Loucy (cell line): Measurements from ENCODE around the gene DRAM1.

Source experiments
- H2AFZ ChIP-seq: fragments of 200-600 bp; sonication (generic); 2 replicates; pipeline ENCODE4 v1.6.0; 2016; ENCODE audit warnings: antibody characterized with exemption, mild to moderate bottlenecking, low read length, moderate library complexity
- H3F3A ChIP-seq: fragments of 200-600 bp; 2 replicates; pipeline ENCODE4 v1.6.0; 2016; ENCODE audit warnings: antibody characterized with exemption, low read depth, mild to moderate bottlenecking
- H3K27me3 ChIP-seq: fragments of 200-600 bp; sonication (generic); 2 replicates; pipeline ENCODE4 v1.6.1; 2014; ENCODE audit warnings: low read length, mild to moderate bottlenecking; ENCODE audit not compliant: insufficient read depth, poor library complexity, severe bottlenecking
- H3K36me3 ChIP-seq: fragments of 200-600 bp; sonication (generic); 2 replicates; pipeline ENCODE4 v1.6.1; 2016; ENCODE audit warnings: low read length; ENCODE audit not compliant: insufficient read depth
- H3K4me1 ChIP-seq: fragments of 200-600 bp; sonication (generic); 2 replicates; pipeline ENCODE4 v1.5.1; 2014; ENCODE audit warnings: low read length, mild to moderate bottlenecking; ENCODE audit not compliant: insufficient read depth, poor library complexity, severe bottlenecking
- H3K4me2 ChIP-seq: fragments of 200-600 bp; sonication (generic); 2 replicates; pipeline ENCODE4 v1.6.0; 2014; ENCODE audit warnings: antibody characterized with exemption, low read length, low read depth, mild to moderate bottlenecking; ENCODE audit not compliant: poor library complexity, severe bottlenecking
- H3K4me3 ChIP-seq: fragments of 200-600 bp; sonication (generic); 2 replicates; pipeline ENCODE4 v1.5.1; 2014; ENCODE audit warnings: low read length, mild to moderate bottlenecking, mixed read lengths; ENCODE audit not compliant: poor library complexity, severe bottlenecking
- H3K79me2 ChIP-seq: fragments of 200-600 bp; sonication (generic); 2 replicates; pipeline ENCODE4 v1.6.1; 2014; ENCODE audit warnings: low read length; ENCODE audit not compliant: insufficient read depth
- H3K9ac ChIP-seq: fragments of 200-600 bp; sonication (generic); 2 replicates; pipeline ENCODE4 v1.6.0; 2014; ENCODE audit warnings: mild to moderate bottlenecking, low read depth, low read length, moderate library complexity; ENCODE audit not compliant: poor library complexity, severe bottlenecking
- H3K9me2 ChIP-seq: fragments of 200-600 bp; sonication (generic); replicated peaks from 2 replicates; pipeline ENCODE4 v1.6.1; 2016; ENCODE audit warnings: low read depth, low read length, mixed read lengths
- H3K9me3 ChIP-seq: fragments of 200-600 bp; sonication (generic); 2 replicates; pipeline ENCODE4 v1.6.1; 2014; ENCODE audit warnings: mild to moderate bottlenecking, antibody characterized with exemption, low read length, low read depth; ENCODE audit not compliant: insufficient read depth
- H4K20me1 ChIP-seq: fragments of 200-600 bp; sonication (generic); 2 replicates; pipeline ENCODE4 v1.6.0; 2014; ENCODE audit warnings: antibody characterized with exemption, low read length, mild to moderate bottlenecking; ENCODE audit not compliant: insufficient read depth, poor library complexity, severe bottlenecking
- CTCF ChIP-seq: fragments of 200-600 bp; sonication (generic); conservative IDR thresholded peaks from 2 replicates; pipeline ENCODE4 v1.5.1; 2014; ENCODE audit warnings: mild to moderate bottlenecking, antibody characterized with exemption, low read length
- EZH2phosphoT487 ChIP-seq: fragments of 200-600 bp; IDR thresholded peaks from 2 replicates; pipeline ENCODE4 v1.6.1; 2018; ENCODE audit warnings: antibody characterized with exemption, mild to moderate bottlenecking, moderate library complexity, borderline replicate concordance

Gene DRAM1

GRCh38 chr12:101935890-101936746 lies 58.7 kb downstream of the DRAM1 start:
- no peaks in the 10 kb centered on the region for H3K9me3 ChIP-seq
- H4K20me1 ChIP-seq, result no peaks in the 10 kb centered on the region
- peaks cover 10% of the 10 kb centered on the region for H3K4me1 ChIP-seq
- no peak overlapping the region for H3K4me3 ChIP-seq
- H3K9ac ChIP-seq, result no peak overlapping the region
- no peaks in the 10 kb centered on the region for H3K9me2 ChIP-seq
- no peaks in the 10 kb centered on the region for H3F3A ChIP-seq
- H3K4me2 ChIP-seq, result no peak overlapping the region
- no peaks in the 10 kb centered on the region for H3K79me2 ChIP-seq
- TF ChIP-seq CTCF (no peak), EZH2phosphoT487 (no peak)
- no peaks in the 10 kb centered on the region for H3K27me3 ChIP-seq
- H2AFZ ChIP-seq, result no peak overlapping the region
- no peaks in the 10 kb centered on the region for H3K36me3 ChIP-seq

- Histone ChIP-seq H2AFZ (no peak overlapping the region), H3K4me1 (peaks cover 10% of the 10 kb centered on the region)
Observed at GRCh38 chr12:101939306-101939705, 61.9 kb downstream of the DRAM1 start.

DNA sequence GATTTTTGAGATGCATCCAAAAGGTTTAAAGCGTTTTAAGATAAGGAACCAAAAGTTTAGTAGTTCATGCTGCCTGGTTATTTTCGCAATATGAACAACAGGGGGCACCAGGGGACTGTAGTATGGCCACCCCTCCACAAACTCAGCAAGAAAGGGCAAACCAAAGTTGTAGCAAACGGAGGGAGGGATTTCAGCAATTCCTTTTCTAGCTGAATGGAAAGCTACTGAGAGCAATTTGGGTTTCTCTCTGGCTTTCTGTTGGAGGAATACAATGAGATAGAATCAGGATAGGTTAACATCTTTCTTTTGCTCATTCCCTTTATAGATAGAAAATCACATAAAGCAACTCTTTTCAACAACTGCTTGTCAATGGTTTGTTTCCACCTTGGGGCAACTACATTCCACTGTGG lies 62.5 kb downstream of the DRAM1 start:
- TF ChIP-seq EZH2phosphoT487, result no peak
- TF ChIP-seq CTCF, result peak; percentile 93
- H3K9me2 ChIP-seq, result no peaks in the 10 kb centered on the region

More at GRCh38 chr12:101939306-101939705, 61.9 kb downstream of the DRAM1 start:
- Histone ChIP-seq H3K36me3 (no peaks in the 10 kb centered on the region), H3K9ac (no peak overlapping the region), H3K27me3 (no peaks in the 10 kb centered on the region), H3K9me3 (no peaks in the 10 kb centered on the region), H3K9me2 (no peaks in the 10 kb centered on the region), H4K20me1 (no peaks in the 10 kb centered on the region), H3K79me2 (no peaks in the 10 kb centered on the region), H3F3A (no peaks in the 10 kb centered on the region), H3K4me2 (no peak overlapping the region), H3K4me3 (no peak overlapping the region)
- TF ChIP-seq CTCF (no peak), EZH2phosphoT487 (no peak)

More for the DNA sequence above, 62.5 kb downstream of the DRAM1 start:
- Histone ChIP-seq H3K4me3 (no peak overlapping the region), H2AFZ (peak overlapping the region; percentile 28; the same call in 1 of the 2 replicates), H3F3A (no peaks in the 10 kb centered on the region), H3K9ac (no peak overlapping the region), H3K79me2 (no peaks in the 10 kb centered on the region), H3K4me1 (peaks cover 10% of the 10 kb centered on the region), H3K27me3 (no peaks in the 10 kb centered on the region), H4K20me1 (no peaks in the 10 kb centered on the region), H3K4me2 (peak overlapping the region; percentile 24), H3K9me3 (no peaks in the 10 kb centered on the region), H3K36me3 (no peaks in the 10 kb centered on the region)
